ENCODE measurements around the gene CENPV. TPM values are rescaled to one million over a fixed set of nuclear protein-coding genes. Genes with fewer than 3 reads are reported as not detected.
"Not testable (repeated sequence)": the region's sequence is repeated elsewhere in the genome, so short reads cannot be mapped to it uniquely, and the experiment has no call there.

CENPV gene
- total RNA-seq, 1 experiment from 2014 or later, result 64.6 TPM

DNA sequence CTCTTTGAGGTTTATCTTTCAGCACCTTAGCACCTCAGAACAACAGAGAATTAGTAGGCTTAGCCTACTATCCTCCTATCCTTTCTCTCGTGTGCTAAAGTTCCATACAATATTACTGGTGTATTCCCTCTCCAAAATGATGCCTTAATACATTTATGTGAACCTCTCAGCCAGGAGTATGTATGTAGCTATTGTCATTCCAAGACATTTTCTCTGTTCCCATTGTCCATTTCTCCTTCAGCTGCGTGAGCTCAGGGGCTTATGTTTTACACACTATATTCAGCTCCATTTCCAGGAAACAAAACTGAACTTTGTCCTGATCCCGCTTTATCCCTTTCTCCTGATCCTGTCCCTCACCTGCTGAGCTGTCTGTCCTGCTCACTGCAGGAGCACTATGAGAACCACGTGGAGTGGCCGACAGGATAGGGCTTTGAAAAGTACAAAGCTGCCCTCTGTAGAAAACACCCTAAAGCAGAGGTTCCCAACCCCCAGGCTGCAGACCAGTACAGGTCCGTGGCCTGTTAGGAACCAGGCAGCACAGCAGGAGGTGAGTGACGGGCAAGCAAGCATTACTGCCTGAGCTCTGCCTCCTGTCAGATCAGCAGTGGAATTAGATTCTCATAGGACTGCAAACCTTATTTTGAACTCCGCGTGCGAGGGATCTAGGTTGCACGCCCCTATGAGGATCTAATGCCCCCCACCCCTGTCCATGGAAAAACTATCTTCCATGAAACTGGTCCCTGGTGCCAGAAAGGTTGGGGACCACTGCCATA, 55.7 kb downstream of the CENPV start:
- TF ChIP-seq POLR2AphosphoS5 (IDR thresholded peaks at IDR 0.05; ENCODE audit: low read depth, low read length), result no peak
- TF ChIP-seq SIN3A (IDR thresholded peaks at IDR 0.05; ENCODE audit: borderline replicate concordance, insufficient read depth, low read depth, low read length), result no peak
- TF ChIP-seq, protein P1, sequence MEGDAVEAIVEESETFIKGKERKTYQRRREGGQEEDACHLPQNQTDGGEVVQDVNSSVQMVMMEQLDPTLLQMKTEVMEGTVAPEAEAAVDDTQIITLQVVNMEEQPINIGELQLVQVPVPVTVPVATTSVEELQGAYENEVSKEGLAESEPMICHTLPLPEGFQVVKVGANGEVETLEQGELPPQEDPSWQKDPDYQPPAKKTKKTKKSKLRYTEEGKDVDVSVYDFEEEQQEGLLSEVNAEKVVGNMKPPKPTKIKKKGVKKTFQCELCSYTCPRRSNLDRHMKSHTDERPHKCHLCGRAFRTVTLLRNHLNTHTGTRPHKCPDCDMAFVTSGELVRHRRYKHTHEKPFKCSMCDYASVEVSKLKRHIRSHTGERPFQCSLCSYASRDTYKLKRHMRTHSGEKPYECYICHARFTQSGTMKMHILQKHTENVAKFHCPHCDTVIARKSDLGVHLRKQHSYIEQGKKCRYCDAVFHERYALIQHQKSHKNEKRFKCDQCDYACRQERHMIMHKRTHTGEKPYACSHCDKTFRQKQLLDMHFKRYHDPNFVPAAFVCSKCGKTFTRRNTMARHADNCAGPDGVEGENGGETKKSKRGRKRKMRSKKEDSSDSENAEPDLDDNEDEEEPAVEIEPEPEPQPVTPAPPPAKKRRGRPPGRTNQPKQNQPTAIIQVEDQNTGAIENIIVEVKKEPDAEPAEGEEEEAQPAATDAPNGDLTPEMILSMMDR (IDR thresholded peaks at IDR 0.05), result no peak
- TF ChIP-seq TCF7L2 (IDR thresholded peaks at IDR 0.05; ENCODE audit: low read depth, low read length), result no peak
- TF ChIP-seq, protein P2, sequence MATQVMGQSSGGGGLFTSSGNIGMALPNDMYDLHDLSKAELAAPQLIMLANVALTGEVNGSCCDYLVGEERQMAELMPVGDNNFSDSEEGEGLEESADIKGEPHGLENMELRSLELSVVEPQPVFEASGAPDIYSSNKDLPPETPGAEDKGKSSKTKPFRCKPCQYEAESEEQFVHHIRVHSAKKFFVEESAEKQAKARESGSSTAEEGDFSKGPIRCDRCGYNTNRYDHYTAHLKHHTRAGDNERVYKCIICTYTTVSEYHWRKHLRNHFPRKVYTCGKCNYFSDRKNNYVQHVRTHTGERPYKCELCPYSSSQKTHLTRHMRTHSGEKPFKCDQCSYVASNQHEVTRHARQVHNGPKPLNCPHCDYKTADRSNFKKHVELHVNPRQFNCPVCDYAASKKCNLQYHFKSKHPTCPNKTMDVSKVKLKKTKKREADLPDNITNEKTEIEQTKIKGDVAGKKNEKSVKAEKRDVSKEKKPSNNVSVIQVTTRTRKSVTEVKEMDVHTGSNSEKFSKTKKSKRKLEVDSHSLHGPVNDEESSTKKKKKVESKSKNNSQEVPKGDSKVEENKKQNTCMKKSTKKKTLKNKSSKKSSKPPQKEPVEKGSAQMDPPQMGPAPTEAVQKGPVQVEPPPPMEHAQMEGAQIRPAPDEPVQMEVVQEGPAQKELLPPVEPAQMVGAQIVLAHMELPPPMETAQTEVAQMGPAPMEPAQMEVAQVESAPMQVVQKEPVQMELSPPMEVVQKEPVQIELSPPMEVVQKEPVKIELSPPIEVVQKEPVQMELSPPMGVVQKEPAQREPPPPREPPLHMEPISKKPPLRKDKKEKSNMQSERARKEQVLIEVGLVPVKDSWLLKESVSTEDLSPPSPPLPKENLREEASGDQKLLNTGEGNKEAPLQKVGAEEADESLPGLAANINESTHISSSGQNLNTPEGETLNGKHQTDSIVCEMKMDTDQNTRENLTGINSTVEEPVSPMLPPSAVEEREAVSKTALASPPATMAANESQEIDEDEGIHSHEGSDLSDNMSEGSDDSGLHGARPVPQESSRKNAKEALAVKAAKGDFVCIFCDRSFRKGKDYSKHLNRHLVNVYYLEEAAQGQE (IDR thresholded peaks at IDR 0.05; ENCODE audit: insufficient read depth in 1 of 2, low read depth in 2 of 2, low read length in 1 of 2), result no peak
- intact Hi-C loops (cut with micrococcal nuclease; ENCODE audit: unreplicated experiment), result loop anchor here (10.0 kb wide), 1 partner anchor 83 kb away; the partner anchor contains the start of genes NCOR1 and PIGL
- in situ Hi-C loops (cut with HindIII; ENCODE audit: low pct_unique_long_range_greater_than_20kb, low sequenced_read_pairs), result no loop called here
- H3K36me3 ChIP-seq (ENCODE audit: control insufficient read depth, insufficient read depth, low read length), result no peaks in the 10 kb centered on the region
- peaks cover 14% of the 10 kb centered on the region for H3K4me1 ChIP-seq (ENCODE audit: control insufficient read depth, insufficient read depth, low read length)
- ATAC-seq (peak; percentile 44), DNase-seq (ENCODE audit: low read depth, low spot score) (no peak)
- no peak overlapping the region for H3K4me3 ChIP-seq (ENCODE audit: low read depth in 2 of 2, low read length in 2 of 2)
- no TSS peak for BruUV-seq (replicated peaks)
- H3K9me3 ChIP-seq (ENCODE audit: control insufficient read depth, insufficient read depth, low read depth, low read length), result no peaks in the 10 kb centered on the region
- H3K27me3 ChIP-seq (ENCODE audit: control insufficient read depth, insufficient read depth, low read length), result no peaks in the 10 kb centered on the region
- H3K27ac ChIP-seq (ENCODE audit: low read length), result peak overlapping the region; percentile 34; the same call in 1 of the 2 replicates
- ChIA-PET CTCF (interaction anchor here (0.5 kb wide), 1 partner anchor 23 kb away, joined by 7 read pairs; no protein-coding TSS in a partner anchor), POLR2A (no interaction called here)

DNA sequence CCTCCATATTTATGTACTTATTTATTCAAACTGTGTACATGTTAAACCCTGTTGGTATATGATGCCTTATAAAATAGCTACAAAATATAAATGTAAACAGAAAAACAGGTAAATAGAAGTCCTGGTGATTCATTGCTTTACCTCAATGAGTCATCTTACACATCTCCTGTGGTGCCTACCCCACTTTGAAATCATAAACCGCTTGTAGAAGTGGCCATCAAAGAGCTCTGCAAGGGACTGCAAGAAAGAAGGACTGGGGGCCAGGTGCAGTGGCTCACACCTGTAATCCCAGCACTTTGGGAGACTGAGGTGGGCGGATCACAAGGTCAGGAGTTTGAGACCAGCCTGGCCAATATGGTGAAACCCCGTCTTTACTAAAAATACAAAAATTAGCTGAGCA, 57.2 kb downstream of the CENPV start:
- TF ChIP-seq TCF7L2 (IDR thresholded peaks at IDR 0.05; ENCODE audit: low read depth, low read length), result peak; percentile 69
- H3K9me3 ChIP-seq (ENCODE audit: control insufficient read depth, insufficient read depth, low read depth, low read length); CTCF ChIA-PET; POLR2A ChIA-PET; H3K36me3 ChIP-seq (ENCODE audit: control insufficient read depth, insufficient read depth, low read length); in situ Hi-C loops (cut with HindIII; ENCODE audit: low pct_unique_long_range_greater_than_20kb, low sequenced_read_pairs); H3K27me3 ChIP-seq (ENCODE audit: control insufficient read depth, insufficient read depth, low read length); H3K4me3 ChIP-seq (ENCODE audit: low read depth in 2 of 2, low read length in 2 of 2); H3K27ac ChIP-seq (ENCODE audit: low read length); BruUV-seq (replicated peaks): not testable (repeated sequence)
- ATAC-seq (peak; percentile 83), DNase-seq (ENCODE audit: low read depth, low spot score) (peak; percentile 32)
- H3K4me1 ChIP-seq (ENCODE audit: control insufficient read depth, insufficient read depth, low read length), result peaks cover 14% of the 10 kb centered on the region
- intact Hi-C loops (cut with micrococcal nuclease; ENCODE audit: unreplicated experiment), result loop anchor here (10.0 kb wide), 1 partner anchor 81 kb away; the partner anchor contains the start of genes NCOR1 and PIGL

DNA sequence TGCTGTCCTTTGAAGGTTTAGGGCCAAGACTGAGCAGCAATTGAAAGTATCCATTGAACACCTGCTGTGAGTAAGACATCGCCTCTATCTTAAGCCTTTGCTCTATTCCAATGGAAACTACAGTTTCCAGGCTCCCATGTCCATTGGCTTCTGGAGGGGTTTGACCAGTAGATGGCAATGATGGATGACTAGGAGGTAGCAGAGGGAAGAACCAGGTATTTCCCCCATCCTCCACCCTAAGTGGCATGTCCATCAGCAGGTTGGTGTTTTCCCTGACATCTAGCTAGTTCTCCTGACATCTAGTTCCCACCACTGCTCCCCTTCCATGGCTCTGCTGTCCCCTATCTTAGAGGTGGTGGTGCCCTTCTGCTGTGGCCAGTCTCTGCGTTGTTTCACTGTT, 58.7 kb downstream of the CENPV start:
- intact Hi-C loops (cut with micrococcal nuclease; ENCODE audit: unreplicated experiment), result loop anchor here (10.0 kb wide), 1 partner anchor 80 kb away; the partner anchor contains the start of genes NCOR1 and PIGL
- POLR2A ChIA-PET, result no interaction called here
- Histone ChIP-seq H3K27me3 (ENCODE audit: control insufficient read depth, insufficient read depth, low read length) (no peaks in the 10 kb centered on the region), H3K36me3 (ENCODE audit: control insufficient read depth, insufficient read depth, low read length) (no peaks in the 10 kb centered on the region), H3K27ac (ENCODE audit: low read length) (no peak overlapping the region), H3K4me1 (ENCODE audit: control insufficient read depth, insufficient read depth, low read length) (peaks cover 14% of the 10 kb centered on the region), H3K4me3 (ENCODE audit: low read depth in 2 of 2, low read length in 2 of 2) (no peak overlapping the region), H3K9me3 (ENCODE audit: control insufficient read depth, insufficient read depth, low read depth, low read length) (no peaks in the 10 kb centered on the region)
- BruUV-seq (replicated peaks), result no TSS peak
- TF ChIP-seq, protein P2 (IDR thresholded peaks at IDR 0.05; ENCODE audit: insufficient read depth in 1 of 2, low read depth in 2 of 2, low read length in 1 of 2), result no peak
- TF ChIP-seq POLR2AphosphoS5 (IDR thresholded peaks at IDR 0.05; ENCODE audit: low read depth, low read length) (no peak), TCF7L2 (IDR thresholded peaks at IDR 0.05; ENCODE audit: low read depth, low read length) (no peak), SIN3A (IDR thresholded peaks at IDR 0.05; ENCODE audit: borderline replicate concordance, insufficient read depth, low read depth, low read length) (no peak)
- TF ChIP-seq, protein P1 (IDR thresholded peaks at IDR 0.05), result no peak
- CTCF ChIA-PET, result no interaction called here
- ATAC-seq (0 out of 2 replicates have a peak, but pooled peaks have one; percentile 14), DNase-seq (ENCODE audit: low read depth, low spot score) (no peak)
- in situ Hi-C loops (cut with HindIII; ENCODE audit: low pct_unique_long_range_greater_than_20kb, low sequenced_read_pairs), result no loop called here

Data from Panc1 (cell line).